Myometrial cell (primary cell): ENCODE results near the gene APOL1. TPM values are rescaled to one million over a fixed set of nuclear protein-coding genes. Genes with fewer than 3 reads are reported as not detected.

Source experiments
- total RNA-seq: library from RNA; depleted of rRNA; stranded (reverse); fragments of >200 nt; gene quantifications from 2 replicates; pipeline ENCODE4 v1.2.3, GENCODE V29; 2015

Gene APOL1, protein sequence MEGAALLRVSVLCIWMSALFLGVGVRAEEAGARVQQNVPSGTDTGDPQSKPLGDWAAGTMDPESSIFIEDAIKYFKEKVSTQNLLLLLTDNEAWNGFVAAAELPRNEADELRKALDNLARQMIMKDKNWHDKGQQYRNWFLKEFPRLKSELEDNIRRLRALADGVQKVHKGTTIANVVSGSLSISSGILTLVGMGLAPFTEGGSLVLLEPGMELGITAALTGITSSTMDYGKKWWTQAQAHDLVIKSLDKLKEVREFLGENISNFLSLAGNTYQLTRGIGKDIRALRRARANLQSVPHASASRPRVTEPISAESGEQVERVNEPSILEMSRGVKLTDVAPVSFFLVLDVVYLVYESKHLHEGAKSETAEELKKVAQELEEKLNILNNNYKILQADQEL
- 13.5 and 22.2 TPM in 2 replicates for total RNA-seq

DNA sequence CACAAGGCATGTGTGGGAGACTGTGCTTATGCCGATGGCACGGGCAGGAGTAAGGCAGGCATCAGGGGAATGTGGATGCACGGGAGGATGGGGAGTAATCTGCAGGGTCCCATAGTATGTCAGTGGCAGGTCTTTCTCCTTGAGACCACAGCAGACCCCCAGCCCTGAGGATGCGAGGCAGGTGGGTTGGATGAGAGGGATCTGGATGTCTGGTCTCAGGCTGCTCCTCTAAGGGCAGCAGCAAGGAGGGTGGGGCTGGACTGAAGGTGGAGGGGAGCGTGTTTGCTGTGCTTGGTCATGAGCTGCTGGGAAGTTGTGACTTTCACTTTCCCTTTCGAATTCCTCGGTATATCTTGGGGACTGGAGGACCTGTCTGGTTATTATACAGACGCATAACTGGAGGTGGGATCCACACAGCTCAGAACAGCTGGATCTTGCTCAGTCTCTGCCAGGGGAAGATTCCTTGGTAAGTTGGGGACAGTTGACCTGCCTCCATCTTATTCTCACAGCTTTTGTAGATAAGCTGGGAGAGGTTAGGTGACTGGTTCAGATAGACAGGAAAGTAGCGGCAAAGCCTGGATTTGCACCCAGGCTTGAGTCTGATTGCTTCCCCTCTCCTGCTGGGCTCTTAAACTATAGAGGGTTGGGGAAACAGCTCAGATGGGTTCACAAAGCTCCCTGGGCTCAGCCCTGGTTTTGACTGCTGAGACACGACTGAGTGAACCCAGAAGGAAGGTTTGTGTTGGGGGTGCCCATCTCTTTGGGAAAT, at the start of gene APOL1:
Gene APOL1, plus strand, starts transcription at position 380 of the 769 bp plus-strand sequence. CDS start 1,823 bp downstream, outside the sequence.

DNA sequence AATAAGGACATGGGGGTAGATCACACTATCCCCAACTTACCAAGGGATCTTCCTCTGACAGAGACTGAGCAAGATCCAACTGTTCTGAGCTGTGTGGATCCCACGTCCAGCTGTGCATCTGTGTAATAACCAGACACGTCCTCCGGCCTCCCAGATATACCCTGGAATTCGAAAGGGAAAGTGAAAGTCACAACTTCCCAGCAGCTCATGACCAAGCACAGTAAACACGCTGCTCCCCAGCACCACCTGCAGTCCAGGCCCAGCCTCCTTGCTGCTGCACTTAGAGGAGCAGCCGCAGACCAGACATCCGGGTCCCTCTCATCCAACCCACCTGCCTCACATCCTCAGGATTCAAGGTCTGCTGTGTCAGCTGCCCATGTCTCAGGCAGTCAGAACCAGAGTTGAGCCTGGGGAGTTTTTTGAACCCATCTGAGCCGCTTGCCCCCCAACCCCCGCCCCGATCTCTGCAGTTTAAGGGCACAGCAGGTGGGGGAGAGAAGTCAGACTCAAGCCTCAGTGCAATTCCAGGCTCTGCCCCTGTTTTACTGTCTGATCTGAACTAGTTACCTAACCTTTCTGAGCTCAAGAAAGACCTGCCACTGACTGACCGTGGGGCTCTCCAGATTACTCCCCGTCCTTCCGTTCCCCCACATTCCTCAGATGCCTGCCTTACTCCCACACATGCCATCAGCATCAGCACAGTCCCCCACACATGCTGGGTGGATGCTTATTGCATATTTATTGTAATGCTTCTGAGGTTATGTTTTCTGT, 13.3 kb upstream of the APOL1 start, which contains the start of gene APOL2:
Gene APOL2, minus strand, starts transcription at position 127 of the 771 bp plus-strand sequence. CDS start 6,365 bp downstream, outside the sequence.

Other genes with a start within 250 kb of the APOL1 start
- 118 and 124 TPM in 2 replicates for gene RBFOX2, start 224.3 kb upstream of the APOL1 start, total RNA-seq
- 5.5 and 12.8 TPM in 2 replicates for gene APOL3, start 92.4 kb upstream of the APOL1 start, total RNA-seq
- under 0.01 and 0.71 TPM in 2 replicates for gene APOL4, start 51.3 kb upstream of the APOL1 start, total RNA-seq
- 53.9 and 56.0 TPM in 2 replicates for gene APOL2, start 13.6 kb upstream of the APOL1 start, total RNA-seq
- 505 and 552 TPM in 2 replicates for gene MYH9, start 134.8 kb downstream of the APOL1 start, total RNA-seq
- gene TXN2, start 228.5 kb downstream of the APOL1 start, total RNA-seq: 142 and 148 TPM in 2 replicates